Measurements from ENCODE around the gene MAP3K20. TPM values are rescaled to one million over a fixed set of nuclear protein-coding genes. Genes with fewer than 3 reads are reported as not detected.
A peak's percentile ranks its signal among the peaks of the same experiment; 100 is the strongest.
"Not testable (repeated sequence)": the region's sequence is repeated elsewhere in the genome, so short reads cannot be mapped to it uniquely, and the experiment has no call there.

The MAP3K20 gene
- total RNA-seq, 1 donor from 2014 or later = 19.1 TPM

GRCh38 chr2:173207124-173207523 is 131.5 kb downstream of the MAP3K20 start:
- H3K4me3 Mint-ChIP-seq; H3K27me3 Mint-ChIP-seq; H3K36me3 Mint-ChIP-seq (ENCODE audit: low read depth); H3K9me3 Mint-ChIP-seq; H3K27ac Mint-ChIP-seq; DNase-seq; H3K4me1 Mint-ChIP-seq: not testable (repeated sequence)
- intact Hi-C loops (cut with micrococcal nuclease) = loop anchor here (5.0 kb wide), 1 partner anchor 115 kb away; no protein-coding TSS in a partner anchor

- Mint-ChIP-seq H3K27ac (no peak overlapping the region), H3K4me3 (no peak overlapping the region), H3K27me3 (no peaks in the 10 kb centered on the region), H3K36me3 (ENCODE audit: low read depth) (peaks cover 2% of the 10 kb centered on the region), H3K9me3 (no peaks in the 10 kb centered on the region), H3K4me1 (peaks cover 6% of the 10 kb centered on the region)
- intact Hi-C loops (cut with micrococcal nuclease) = loop anchor here (1.0 to 10.0 kb wide), 5 partner anchors 135 to 1134 kb away; partner anchors contain the start of gene MAP3K20
- DNase-seq = peak; percentile 87
These were observed 134.9 kb downstream of the MAP3K20 start for GRCh38 chr2:173210270-173211196.

GRCh38 chr2:173213181-173213580 is 137.5 kb downstream of the MAP3K20 start:
- Mint-ChIP-seq H3K36me3 (ENCODE audit: low read depth) (peaks cover 2% of the 10 kb centered on the region), H3K4me1 (peaks cover 6% of the 10 kb centered on the region), H3K4me3 (no peak overlapping the region), H3K27me3 (no peaks in the 10 kb centered on the region), H3K9me3 (no peaks in the 10 kb centered on the region), H3K27ac (no peak overlapping the region)
- no peak for DNase-seq
- intact Hi-C loops (cut with micrococcal nuclease) = loop anchor here (10.0 kb wide), 2 partner anchors 408 to 1132 kb away; no protein-coding TSS in a partner anchor

- intact Hi-C loops (cut with micrococcal nuclease) = loop anchor here (10.0 kb wide), 2 partner anchors 409 to 1131 kb away; no protein-coding TSS in a partner anchor
- Mint-ChIP-seq H3K27me3 (no peaks in the 10 kb centered on the region), H3K36me3 (ENCODE audit: low read depth) (peaks cover 2% of the 10 kb centered on the region), H3K27ac (no peak overlapping the region), H3K4me1 (peaks cover 13% of the 10 kb centered on the region), H3K4me3 (no peak overlapping the region), H3K9me3 (no peaks in the 10 kb centered on the region)
- DNase-seq = no peak
These were observed 138.6 kb downstream of the MAP3K20 start for GRCh38 chr2:173214213-173214612.

- Mint-ChIP-seq H3K27me3 (no peaks in the 10 kb centered on the region), H3K27ac (no peak overlapping the region), H3K4me1 (peaks cover 12% of the 10 kb centered on the region), H3K9me3 (no peaks in the 10 kb centered on the region), H3K4me3 (no peak overlapping the region), H3K36me3 (ENCODE audit: low read depth) (peaks cover 2% of the 10 kb centered on the region)
- DNase-seq = no peak
- intact Hi-C loops (cut with micrococcal nuclease) = loop anchor here (10.0 kb wide), 2 partner anchors 411 to 1129 kb away; no protein-coding TSS in a partner anchor
These were observed 139.7 kb downstream of the MAP3K20 start for GRCh38 chr2:173215316-173215715.

GRCh38 chr2:173216051-173216450 is 140.4 kb downstream of the MAP3K20 start:
- intact Hi-C loops (cut with micrococcal nuclease) = loop anchor here (10.0 kb wide), 2 partner anchors 411 to 1129 kb away; no protein-coding TSS in a partner anchor
- Mint-ChIP-seq H3K27ac (no peak overlapping the region), H3K9me3 (no peaks in the 10 kb centered on the region), H3K27me3 (no peaks in the 10 kb centered on the region), H3K4me3 (no peak overlapping the region), H3K36me3 (ENCODE audit: low read depth) (peaks cover 4% of the 10 kb centered on the region), H3K4me1 (peaks cover 8% of the 10 kb centered on the region)
- DNase-seq = no peak

GRCh38 chr2:173216668-173217067 is 141.0 kb downstream of the MAP3K20 start:
- no peak for DNase-seq
- Mint-ChIP-seq H3K9me3 (no peaks in the 10 kb centered on the region), H3K27me3 (no peaks in the 10 kb centered on the region), H3K36me3 (ENCODE audit: low read depth) (peaks cover 4% of the 10 kb centered on the region), H3K4me3 (no peak overlapping the region), H3K27ac (no peak overlapping the region), H3K4me1 (peaks cover 10% of the 10 kb centered on the region)
- intact Hi-C loops (cut with micrococcal nuclease) = loop anchor here (10.0 kb wide), 2 partner anchors 412 to 1128 kb away; no protein-coding TSS in a partner anchor

GRCh38 chr2:173217116-173217840 is 141.6 kb downstream of the MAP3K20 start:
- Mint-ChIP-seq H3K4me3 (no peak overlapping the region), H3K27ac (no peak overlapping the region), H3K36me3 (ENCODE audit: low read depth) (peaks cover 4% of the 10 kb centered on the region), H3K4me1 (peaks cover 10% of the 10 kb centered on the region), H3K27me3 (no peaks in the 10 kb centered on the region), H3K9me3 (no peaks in the 10 kb centered on the region)
- intact Hi-C loops (cut with micrococcal nuclease) = loop anchor here (10.0 kb wide), 2 partner anchors 412 to 1128 kb away; no protein-coding TSS in a partner anchor
- no peak for DNase-seq

GRCh38 chr2:173218326-173219056 is 142.8 kb downstream of the MAP3K20 start:
- peaks cover 10% of the 10 kb centered on the region for H3K4me1 Mint-ChIP-seq
- H3K9me3 Mint-ChIP-seq = no peaks in the 10 kb centered on the region
- no peak for DNase-seq
- no peaks in the 10 kb centered on the region for H3K27me3 Mint-ChIP-seq
- intact Hi-C loops (cut with micrococcal nuclease) = loop anchor here (10.0 kb wide), 2 partner anchors 414 to 1126 kb away; no protein-coding TSS in a partner anchor
- H3K36me3 Mint-ChIP-seq (ENCODE audit: low read depth) = peaks cover 4% of the 10 kb centered on the region
- H3K4me3 Mint-ChIP-seq = no peak overlapping the region
- no peak overlapping the region for H3K27ac Mint-ChIP-seq

GRCh38 chr2:173221132-173221695 is 145.6 kb downstream of the MAP3K20 start:
- intact Hi-C loops (cut with micrococcal nuclease) = no loop called here
- Mint-ChIP-seq H3K27me3 (no peaks in the 10 kb centered on the region), H3K9me3 (no peaks in the 10 kb centered on the region)

GRCh38 chr2:173221937-173222594 is 146.4 kb downstream of the MAP3K20 start:
- Mint-ChIP-seq H3K27me3 (peaks cover under 1% of the 10 kb centered on the region), H3K36me3 (ENCODE audit: low read depth) (peaks cover 4% of the 10 kb centered on the region), H3K27ac (no peak overlapping the region), H3K4me3 (no peak overlapping the region), H3K9me3 (no peaks in the 10 kb centered on the region), H3K4me1 (peaks cover 10% of the 10 kb centered on the region)
- no peak for DNase-seq
- intact Hi-C loops (cut with micrococcal nuclease) = no loop called here

More at GRCh38 chr2:173221132-173221695, 145.6 kb downstream of the MAP3K20 start:
- H3K4me3 Mint-ChIP-seq = no peak overlapping the region
- peaks cover 4% of the 10 kb centered on the region for H3K36me3 Mint-ChIP-seq (ENCODE audit: low read depth)
- H3K27ac Mint-ChIP-seq = no peak overlapping the region
- DNase-seq = no peak
- H3K4me1 Mint-ChIP-seq = peaks cover 10% of the 10 kb centered on the region

- Mint-ChIP-seq H3K36me3 (ENCODE audit: low read depth) (peaks cover 4% of the 10 kb centered on the region), H3K27me3 (peaks cover 6% of the 10 kb centered on the region), H3K9me3 (no peaks in the 10 kb centered on the region), H3K4me3 (no peak overlapping the region), H3K27ac (no peak overlapping the region), H3K4me1 (peaks cover 6% of the 10 kb centered on the region)
- DNase-seq = no peak
- intact Hi-C loops (cut with micrococcal nuclease) = no loop called here
These were observed 148.2 kb downstream of the MAP3K20 start for GRCh38 chr2:173223871-173224270.

All from activated CD4-positive, alpha-beta T cell treated with anti-CD3 and anti-CD28 coated beads, Interleukin-2, amount 10 ng/mL, durations not matched to agents 24 days and 14 days (primary cell).